ENCODE results near the gene CHRNA1. TPM values are rescaled to one million over a fixed set of nuclear protein-coding genes. Genes with fewer than 3 reads are reported as not detected.

The CHRNA1 gene
- total RNA-seq, 1 experiment from 2014 or later = not detected

DNA sequence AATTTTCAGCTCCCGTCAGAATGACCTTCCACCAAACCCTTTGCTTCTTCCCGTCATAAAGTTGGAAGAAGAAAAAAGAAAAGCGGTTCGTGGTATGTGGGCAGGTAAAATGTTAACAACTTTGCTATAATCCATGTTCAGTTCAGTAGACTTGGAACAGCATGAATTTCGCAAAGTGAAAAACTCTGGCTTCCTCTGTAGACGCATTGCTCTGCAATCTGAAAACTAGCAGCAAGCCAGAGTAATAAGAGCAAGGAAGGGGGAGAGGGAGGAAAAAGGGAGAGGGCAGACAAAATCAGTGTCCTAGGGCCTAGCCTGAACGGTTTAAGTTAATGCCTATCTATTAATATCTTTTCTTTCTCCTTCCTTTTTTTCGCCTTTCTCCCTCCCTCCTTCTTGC is 26.7 kb upstream of the CHRNA1 start:
- Mint-ChIP-seq H3K27me3 (ENCODE audit: low read depth) (no peaks in the 10 kb centered on the region), H3K27ac (peak overlapping the region in 2 of 3 experiments; percentile 81 to 87; a peak in 4 of 7 replicates), H3K9me3 (peaks cover 0 to 3% of the 10 kb centered on the region in 2 experiments; a peak in 1 of 5 replicates), H3K4me3 (no peak overlapping the region), H3K36me3 (ENCODE audit: insufficient read depth in 1 of 3, low read depth in 3 of 3) (peaks cover 0 to 5% (median 0%) of the 10 kb centered on the region in 3 experiments; a peak in 4 of 7 replicates), H3K4me1 (peaks cover 86 to 88% of the 10 kb centered on the region in 2 experiments)
- H3K23ac ChIP-seq (ENCODE audit: insufficient read length, low read depth, low read length) = no peak overlapping the region
- H2BK5ac ChIP-seq (ENCODE audit: insufficient read length, low read length) = no peak overlapping the region
- no peak overlapping the region for H4K91ac ChIP-seq (ENCODE audit: insufficient read length, low read depth, low read length)
- no peak overlapping the region for H3K14ac ChIP-seq (ENCODE audit: insufficient read depth, low read length)
- WGBS (ENCODE audit: extremely low coverage, insufficient read length, low lambda C conversion rate) = no CpG with 5 or more reads among the region's 8 CpGs
- no peak overlapping the region for H3K9ac ChIP-seq (ENCODE audit: extremely low read depth, insufficient read length, low read length)
- H4K5ac ChIP-seq (ENCODE audit: insufficient read length, low read depth, low read length) = no peak overlapping the region
- no peak overlapping the region for H2AFZ ChIP-seq (ENCODE audit: low read length)
- H3K79me1 ChIP-seq (ENCODE audit: insufficient read depth, low read depth, low read length, poor library complexity, severe bottlenecking) = no peaks in the 10 kb centered on the region
- H4K20me1 ChIP-seq (ENCODE audit: control insufficient read depth, insufficient read depth, insufficient read length) = no peaks in the 10 kb centered on the region
- H3K23me2 ChIP-seq (ENCODE audit: insufficient read length, low read depth, low read length, poor library complexity, severe bottlenecking) = no peaks in the 10 kb centered on the region
- no peak overlapping the region for H3K18ac ChIP-seq (ENCODE audit: insufficient read length, low read depth, low read length)
- TF ChIP-seq, protein P1, sequence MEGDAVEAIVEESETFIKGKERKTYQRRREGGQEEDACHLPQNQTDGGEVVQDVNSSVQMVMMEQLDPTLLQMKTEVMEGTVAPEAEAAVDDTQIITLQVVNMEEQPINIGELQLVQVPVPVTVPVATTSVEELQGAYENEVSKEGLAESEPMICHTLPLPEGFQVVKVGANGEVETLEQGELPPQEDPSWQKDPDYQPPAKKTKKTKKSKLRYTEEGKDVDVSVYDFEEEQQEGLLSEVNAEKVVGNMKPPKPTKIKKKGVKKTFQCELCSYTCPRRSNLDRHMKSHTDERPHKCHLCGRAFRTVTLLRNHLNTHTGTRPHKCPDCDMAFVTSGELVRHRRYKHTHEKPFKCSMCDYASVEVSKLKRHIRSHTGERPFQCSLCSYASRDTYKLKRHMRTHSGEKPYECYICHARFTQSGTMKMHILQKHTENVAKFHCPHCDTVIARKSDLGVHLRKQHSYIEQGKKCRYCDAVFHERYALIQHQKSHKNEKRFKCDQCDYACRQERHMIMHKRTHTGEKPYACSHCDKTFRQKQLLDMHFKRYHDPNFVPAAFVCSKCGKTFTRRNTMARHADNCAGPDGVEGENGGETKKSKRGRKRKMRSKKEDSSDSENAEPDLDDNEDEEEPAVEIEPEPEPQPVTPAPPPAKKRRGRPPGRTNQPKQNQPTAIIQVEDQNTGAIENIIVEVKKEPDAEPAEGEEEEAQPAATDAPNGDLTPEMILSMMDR (conservative IDR thresholded peaks at IDR 0.05) = no peak
- H3K4ac ChIP-seq (ENCODE audit: low read depth, low read length) = no peak overlapping the region
- H3T11ph ChIP-seq (ENCODE audit: low read length) = no peak overlapping the region
- H4K8ac ChIP-seq (replicated peaks; ENCODE audit: insufficient read length, low read depth, low read length) = no peak overlapping the region
- H3K56ac ChIP-seq (ENCODE audit: insufficient read length, low read depth, low read length) = no peak overlapping the region
- DNase-seq = no peak
- no peak overlapping the region for H3K4me2 ChIP-seq (ENCODE audit: insufficient read depth, insufficient read length, low read length)
- H2AK5ac ChIP-seq (ENCODE audit: insufficient read length, low read length) = no peak overlapping the region
- H2BK120ac ChIP-seq (ENCODE audit: low read depth, low read length, poor library complexity, severe bottlenecking) = no peak overlapping the region
- no peak overlapping the region for H2BK20ac ChIP-seq (ENCODE audit: low read depth, low read length, poor library complexity, severe bottlenecking)
- H3K79me2 ChIP-seq (ENCODE audit: insufficient read depth, low read length) = no peaks in the 10 kb centered on the region
- H2BK12ac ChIP-seq (ENCODE audit: insufficient read length, low read depth, low read length) = no peak overlapping the region
- peaks cover 22% of the 10 kb centered on the region; the same call in 1 of the 2 replicates for H3K4me1 ChIP-seq (ENCODE audit: insufficient read depth, low read length)
- no peak overlapping the region for H3K27ac ChIP-seq (ENCODE audit: insufficient read length, low read depth, low read length)
- H3K27me3 ChIP-seq (ENCODE audit: insufficient read depth, low read length) = no peaks in the 10 kb centered on the region
- no peak overlapping the region for H2BK15ac ChIP-seq (ENCODE audit: low read depth, low read length)
- H3K9me3 ChIP-seq (ENCODE audit: control insufficient read depth, low read depth, low read length) = no peaks in the 10 kb centered on the region

Data from H9 (cell line).